ENCODE data around the gene CTNNBIP1.
"Not testable (repeated sequence)": the region's sequence is repeated elsewhere in the genome, so short reads cannot be mapped to it uniquely, and the experiment has no call there.

The CTNNBIP1 gene

GRCh38 chr1:9825093-9826074, 84.7 kb downstream of the CTNNBIP1 start:
- peak; percentile 75 for DNase-seq

GRCh38 chr1:9824702-9825089, 85.4 kb downstream of the CTNNBIP1 start:
- DNase-seq, result no peak

GRCh38 chr1:9823943-9824701, 85.9 kb downstream of the CTNNBIP1 start, which contains the start of gene CLSTN1:
CLSTN1 (minus strand) TSS chr1:9823965; CDS start chr1:9823733, 232 bp downstream.
- DNase-seq, result peak; percentile 91

- no peak for DNase-seq
Measured at GRCh38 chr1:9823693-9823942, 86.5 kb downstream of the CTNNBIP1 start.

- no peak for DNase-seq
Measured at GRCh38 chr1:9822897-9823692, 87.0 kb downstream of the CTNNBIP1 start.

GRCh38 chr1:9822490-9822889, 87.6 kb downstream of the CTNNBIP1 start:
- DNase-seq, result no peak

GRCh38 chr1:9821710-9822109, 88.4 kb downstream of the CTNNBIP1 start:
- DNase-seq, result no peak

- DNase-seq, result no peak
Measured at GRCh38 chr1:9820521-9820920, 89.5 kb downstream of the CTNNBIP1 start.

GRCh38 chr1:9817734-9818133, 92.3 kb downstream of the CTNNBIP1 start:
- no peak for DNase-seq

- DNase-seq, result no peak
Measured at GRCh38 chr1:9816199-9816598, 93.9 kb downstream of the CTNNBIP1 start.

GRCh38 chr1:9815150-9815549, 94.9 kb downstream of the CTNNBIP1 start:
- no peak for DNase-seq

- no peak for DNase-seq
Measured at GRCh38 chr1:9814619-9815018, 95.5 kb downstream of the CTNNBIP1 start.

- DNase-seq, result no peak
Measured at GRCh38 chr1:9811239-9811966, 98.7 kb downstream of the CTNNBIP1 start.

- DNase-seq, result no peak
Measured at GRCh38 chr1:9809100-9809510, 101.0 kb downstream of the CTNNBIP1 start.

GRCh38 chr1:9808459-9808858, 101.6 kb downstream of the CTNNBIP1 start:
- no peak for DNase-seq

GRCh38 chr1:9807541-9807940, 102.5 kb downstream of the CTNNBIP1 start:
- DNase-seq, result no peak

- DNase-seq, result not testable (repeated sequence)
Measured at GRCh38 chr1:9805972-9806371, 104.1 kb downstream of the CTNNBIP1 start.

GRCh38 chr1:9805006-9805508, 105.0 kb downstream of the CTNNBIP1 start:
- no peak for DNase-seq

- peak; percentile 18 for DNase-seq
Measured at GRCh38 chr1:9803003-9803918, 106.8 kb downstream of the CTNNBIP1 start.

- no peak for DNase-seq
Measured at GRCh38 chr1:9801909-9802308, 108.2 kb downstream of the CTNNBIP1 start.
